ENCODE results near the gene DNAI1.

The DNAI1 gene

GRCh38 chr9:34458959-34459340 is 345 bp downstream of the DNAI1 start:
- TF ChIP-seq CTCF (IDR thresholded peaks at IDR 0.05; ENCODE audit: borderline replicate concordance, insufficient read depth, low read depth, low read length), result no peak
- no peak overlapping the region for H3K4me3 ChIP-seq (ENCODE audit: low read depth, low read length)

DNA sequence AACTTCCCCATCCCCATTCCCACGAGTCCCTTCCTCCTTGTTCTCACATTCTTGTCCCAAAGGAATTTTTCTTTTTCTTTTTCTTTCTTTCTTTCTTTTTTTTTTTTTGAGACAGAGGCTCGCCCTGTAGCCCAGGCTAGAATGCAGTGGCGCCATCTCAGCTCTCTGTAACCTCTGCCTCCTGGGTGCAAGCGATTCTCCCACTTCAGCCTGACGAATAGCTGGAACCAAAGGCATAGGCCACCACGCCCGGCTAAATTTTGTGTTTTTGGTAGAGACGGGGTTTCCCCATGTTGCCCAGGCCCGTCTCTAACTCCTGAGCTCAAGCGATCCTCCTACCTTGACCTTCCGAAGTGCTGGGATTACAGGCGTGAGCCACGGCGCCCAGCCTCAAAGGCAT is 751 bp downstream of the DNAI1 start:
- no peak overlapping the region for H3K4me3 ChIP-seq (ENCODE audit: low read depth, low read length)
- TF ChIP-seq CTCF (IDR thresholded peaks at IDR 0.05; ENCODE audit: borderline replicate concordance, insufficient read depth, low read depth, low read length), result no peak

DNA sequence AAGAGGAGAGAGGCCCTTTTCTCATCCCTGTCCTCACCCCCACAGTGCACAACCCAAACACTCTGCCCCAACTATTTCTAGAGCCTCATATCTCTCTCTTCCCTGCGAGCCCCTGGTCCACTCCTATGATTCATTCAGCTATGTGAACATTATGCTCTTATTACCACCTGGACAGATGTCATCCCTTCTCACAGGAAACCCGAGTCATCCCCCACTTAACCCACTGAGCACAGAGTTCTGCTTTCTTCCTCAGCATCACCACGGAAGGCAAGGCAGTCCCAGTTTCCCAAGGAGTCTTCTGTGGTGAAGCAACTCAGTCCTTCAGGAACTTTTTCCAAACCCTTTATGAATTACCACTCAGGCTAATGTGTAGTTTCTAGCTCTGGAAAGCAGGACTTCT is 1.3 kb downstream of the DNAI1 start:
- TF ChIP-seq CTCF (IDR thresholded peaks at IDR 0.05; ENCODE audit: borderline replicate concordance, insufficient read depth, low read depth, low read length), result no peak
- H3K4me3 ChIP-seq (ENCODE audit: low read depth, low read length), result no peak overlapping the region

GRCh38 chr9:34463098-34463900 is 4.7 kb downstream of the DNAI1 start:
- H3K4me3 ChIP-seq (ENCODE audit: low read depth, low read length), result no peak overlapping the region
- TF ChIP-seq CTCF (IDR thresholded peaks at IDR 0.05; ENCODE audit: borderline replicate concordance, insufficient read depth, low read depth, low read length), result no peak

GRCh38 chr9:34463901-34464232 is 5.3 kb downstream of the DNAI1 start:
- TF ChIP-seq CTCF (IDR thresholded peaks at IDR 0.05; ENCODE audit: borderline replicate concordance, insufficient read depth, low read depth, low read length), result no peak
- no peak overlapping the region for H3K4me3 ChIP-seq (ENCODE audit: low read depth, low read length)

- no peak overlapping the region for H3K4me3 ChIP-seq (ENCODE audit: low read depth, low read length)
- TF ChIP-seq CTCF (IDR thresholded peaks at IDR 0.05; ENCODE audit: borderline replicate concordance, insufficient read depth, low read depth, low read length), result no peak
These were observed 6.0 kb downstream of the DNAI1 start for GRCh38 chr9:34464571-34464970.

DNA sequence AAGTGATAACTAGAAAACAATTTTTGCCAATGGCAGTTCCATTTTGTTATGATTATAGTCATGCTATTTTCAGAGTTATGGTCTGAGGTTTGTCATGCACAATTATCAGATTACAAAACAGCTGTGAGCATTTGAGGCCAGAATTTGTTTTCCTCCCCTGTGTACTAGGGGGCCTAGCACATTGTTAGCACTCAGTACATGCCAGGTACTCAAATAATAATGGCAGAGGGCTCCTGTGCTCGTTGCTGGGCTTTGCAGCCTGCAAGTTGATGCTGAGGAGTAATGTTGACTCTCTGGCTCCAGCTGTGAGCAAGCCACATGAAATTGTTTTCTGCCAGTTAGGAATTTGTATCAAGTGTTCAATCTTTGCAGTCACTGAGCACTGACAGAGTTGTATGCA is 6.9 kb downstream of the DNAI1 start:
- no peak overlapping the region for H3K4me3 ChIP-seq (ENCODE audit: low read depth, low read length)
- no peak for TF ChIP-seq CTCF (IDR thresholded peaks at IDR 0.05; ENCODE audit: borderline replicate concordance, insufficient read depth, low read depth, low read length)

Data from GM12875 (cell line).